A549 (cell line): ENCODE measurements around the gene ABHD17A. TPM values are rescaled to one million over a fixed set of nuclear protein-coding genes. Genes with fewer than 3 reads are reported as not detected.
A peak's percentile ranks its signal among the peaks of the same experiment; 100 is the strongest.

Experiments used
- ATAC-seq, 2 experiments: fragments of 200-7000 bp in 1 of 2; fragments of >200 bp in 1 of 2; cut with Nextera tagmentation in 1 of 2; cut with Tn5 transposase in 1 of 2; 3 replicates each; pipeline versions ENCODE4 v1.8.0 to v1.9.1; 2018 to 2020; ENCODE audit warnings: mild to moderate bottlenecking in 1 of 2, moderate library complexity in 1 of 2
- CTCF ChIA-PET: fragments of 300-600 bp; sonication (Branson Sonifier 250); formaldehyde crosslinking; extraction: SDS; loops from one replicate; lab custom pipeline; 2021; ENCODE audit warnings: antibody characterized with exemption, inconsistent platforms; lab: Yijun Ruan, JAX
- POLR2A ChIA-PET: fragments of 350-600 bp; formaldehyde crosslinking; extraction: SDS; loops from one replicate; lab custom pipeline; 2021; ENCODE audit warnings: antibody characterized with exemption, inconsistent platforms; lab: Yijun Ruan, JAX
- DNase-seq, 2 experiments: peaks; one replicate each; pipeline versions ENCODE4 v3.0.0 to v3.0.0-alpha.2; 2011 to 2016; ENCODE audit warnings: low read depth in 1 of 2, low spot score in 1 of 2
- FAIRE-seq: peaks from 2 replicates; lab custom pipeline; 2011; peaks lifted over from hg19 to GRCh38; lab: Jason Lieb, UNC
- H3K27ac ChIP-seq, 2 experiments: fragments of >200 bp; sonication (Bioruptor Twin); formaldehyde crosslinking; 3 replicates each; pipeline ENCODE4 v1.5.1; 2016 to 2017
- H3K4me1 ChIP-seq: fragments of >200 bp; sonication (Bioruptor Twin); formaldehyde crosslinking; 3 replicates; pipeline ENCODE4 v1.6.1; 2016
- H3K4me2 ChIP-seq: fragments of >200 bp; sonication (Bioruptor Twin); formaldehyde crosslinking; 3 replicates; pipeline ENCODE4 v1.6.1; 2016
- H3K4me3 ChIP-seq: fragments of >200 bp; sonication (Bioruptor Twin); formaldehyde crosslinking; 3 replicates; pipeline ENCODE4 v1.5.1; 2016
- H3K9me3 ChIP-seq: fragments of >200 bp; sonication (Bioruptor Twin); formaldehyde crosslinking; 3 replicates; pipeline ENCODE4 v1.6.1; 2016
- CBX8 ChIP-seq: fragments of 200-600 bp; sonication (generic); IDR thresholded peaks from 2 replicates; pipeline ENCODE4 v1.6.1; 2016
- CTCF ChIP-seq: fragments of >200 bp; sonication (Bioruptor Twin); formaldehyde crosslinking; IDR thresholded peaks from 3 replicates; pipeline ENCODE4 v1.5.1; 2016
- EHMT2 ChIP-seq: fragments of 200-600 bp; sonication (generic); IDR thresholded peaks from 2 replicates; pipeline ENCODE4 v1.6.1; 2016; ENCODE audit warnings: antibody characterized with exemption, low read depth, mild to moderate bottlenecking, moderate library complexity
- ESRRA ChIP-seq: fragments of 150-350 bp; IDR thresholded peaks from 2 replicates; pipeline ENCODE4 v1.6.1; 2014; ENCODE audit warnings: mild to moderate bottlenecking, low read length, borderline replicate concordance
- FOSL2 ChIP-seq, 2 experiments: fragments of 450-650 bp in 1 of 2; fragments of >200 bp in 1 of 2; sonication (Bioruptor Twin) in 1 of 2; formaldehyde crosslinking; IDR thresholded peaks; 2 replicates each; pipeline versions ENCODE4 v1.5.0 to v1.6.1; 2016 to 2020; ENCODE audit warnings: mild to moderate bottlenecking in 1 of 2, moderate library complexity in 1 of 2
- FOXS1 ChIP-seq: fragments of 250-450 bp; sonication (Bioruptor Pico); IDR thresholded peaks from 2 replicates; pipeline ENCODE4 v1.5.0; 2020; ENCODE audit warnings: mild to moderate bottlenecking, moderate library complexity
- HOXB13 ChIP-seq: fragments of 250-450 bp; sonication (Bioruptor Pico); IDR thresholded peaks from 2 replicates; pipeline ENCODE4 v1.5.0; 2020; ENCODE audit warnings: low read depth, mild to moderate bottlenecking, moderate library complexity
- JUN ChIP-seq, 2 experiments: fragments of >200 bp; sonication (Bioruptor Twin); formaldehyde crosslinking; IDR thresholded peaks; 2 replicates in 1 of 2; 3 replicates in 1 of 2; pipeline ENCODE4 v1.6.1; 2016 to 2017
- JUNB ChIP-seq: fragments of >200 bp; sonication (Bioruptor Twin); formaldehyde crosslinking; IDR thresholded peaks from 2 replicates; pipeline ENCODE4 v1.6.1; 2016
- MYC ChIP-seq: IDR thresholded peaks from 2 replicates; pipeline ENCODE4 v1.6.1; 2012; ENCODE audit warnings: mild to moderate bottlenecking, inconsistent platforms, low read length, improper control_type of control experiment, borderline replicate concordance
- NPAS2 ChIP-seq: fragments of 250-450 bp; sonication (Bioruptor Pico); IDR thresholded peaks from 2 replicates; pipeline ENCODE4 v1.8.0; 2022; ENCODE audit warnings: mild to moderate bottlenecking, moderate library complexity, borderline replicate concordance
- PHF8 ChIP-seq: fragments of 200-600 bp; sonication (generic); IDR thresholded peaks from 2 replicates; pipeline ENCODE4 v1.6.1; 2016; ENCODE audit warnings: low read depth, mild to moderate bottlenecking, antibody characterized with exemption, moderate library complexity, borderline replicate concordance
- POLR2A ChIP-seq: IDR thresholded peaks from 2 replicates; pipeline ENCODE4 v1.6.1; 2012; ENCODE audit warnings: mild to moderate bottlenecking, low read length
- RAD21 ChIP-seq, 2 experiments: fragments of >200 bp in 1 of 2; sonication (Bioruptor Twin) in 1 of 2; formaldehyde crosslinking in 1 of 2; IDR thresholded peaks in 1 of 2; conservative IDR thresholded peaks in 1 of 2; 2 replicates in 1 of 2; 3 replicates in 1 of 2; pipeline ENCODE4 v1.6.1; 2012 to 2018; ENCODE audit warnings: inconsistent platforms in 1 of 2
- RCOR1 ChIP-seq: fragments of 150-350 bp; IDR thresholded peaks from 2 replicates; pipeline ENCODE4 v1.6.1; 2014; ENCODE audit warnings: antibody characterized with exemption, low read length, low read depth
- TP53 ChIP-seq: fragments of 250-450 bp; sonication (Bioruptor Pico); IDR thresholded peaks from 2 replicates; pipeline ENCODE4 v1.5.0; 2021; ENCODE audit warnings: mild to moderate bottlenecking, moderate library complexity
- ZC3H11A ChIP-seq: fragments of 450-650 bp; IDR thresholded peaks from 2 replicates; pipeline ENCODE4 v1.6.1; 2014; ENCODE audit warnings: antibody characterized with exemption, mild to moderate bottlenecking
- ZNF302 ChIP-seq: fragments of 250-450 bp; sonication (Bioruptor Pico); IDR thresholded peaks from 2 replicates; pipeline ENCODE4 v1.9.0; 2021; ENCODE audit warnings: inconsistent platforms, mild to moderate bottlenecking, moderate library complexity
- WGBS: methylation state at CpG from one replicate; pipeline ENCODE4 v1.1.6; 2017; ENCODE audit errors: missing lambda C conversion rate; 5-methylcytosine and 5-hydroxymethylcytosine counted together
- polyA plus RNA-seq, 4 experiments: library from polyadenylated mRNA; depleted of rRNA in 3 of 4; stranded (reverse); fragments of >200 nt; fragmentation: RNase III in 1 of 4; extraction: RNeasy Plus Mini Kit Qiagen cat#74134 plus additional on column Dnase treatment in 1 of 4; gene quantifications; 2 replicates in 3 of 4; 3 replicates in 1 of 4; pipeline ENCODE4 v1.2.3, GENCODE V29; 2011 to 2017
- TF ChIP-seq, protein P1 (sequence below): IDR thresholded peaks from 2 replicates; pipeline ENCODE4 v1.6.1; 2012
- TF ChIP-seq, protein P2 (sequence below): IDR thresholded peaks from 2 replicates; pipeline ENCODE4 v1.6.1; 2012
- TF ChIP-seq, protein P3 (sequence below): fragments of >200 bp; sonication (Bioruptor Twin); formaldehyde crosslinking; IDR thresholded peaks from 2 replicates; pipeline ENCODE4 v1.6.1; 2016
- TF ChIP-seq, protein P4 (sequence below): IDR thresholded peaks from 2 replicates; pipeline ENCODE4 v1.6.1; 2012; ENCODE audit warnings: low read depth, borderline replicate concordance

Gene ABHD17A
- polyA plus RNA-seq, 2 of the 4 experiments (the other 2 are of a cell fraction): 12.8 to 23.1 TPM

GRCh38 chr19:1856345-1856697 lies 29.0 kb downstream of the ABHD17A start:
- 86% methylated on average over 1 of the region's 6 CpGs for WGBS
- ChIA-PET POLR2A (no interaction called here), CTCF (interaction anchor here (1.4 to 2.9 kb wide), 4 partner anchors 7 to 19 kb away, joined by 4 to 12 read pairs (median 8); no protein-coding TSS in a partner anchor)
- FAIRE-seq: no peak
- DNase-seq: no peak
- H3K27ac ChIP-seq: peak overlapping the region; percentile 75 to 100
- TF ChIP-seq, protein P1, sequence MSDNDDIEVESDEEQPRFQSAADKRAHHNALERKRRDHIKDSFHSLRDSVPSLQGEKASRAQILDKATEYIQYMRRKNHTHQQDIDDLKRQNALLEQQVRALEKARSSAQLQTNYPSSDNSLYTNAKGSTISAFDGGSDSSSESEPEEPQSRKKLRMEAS: no peak
- TF ChIP-seq ZNF302 (CRISPR knock-in tag) (no peak), JUN (IDR thresholded peaks at IDR 0.05) (no peak), FOXS1 (CRISPR knock-in tag) (no peak), JUNB (no peak), EHMT2 (no peak), FOSL2 (IDR thresholded peaks at IDR 0.05) (no peak), FOSL2 (CRISPR knock-in tag; IDR thresholded peaks at IDR 0.05) (no peak), ESRRA (no peak), RCOR1 (no peak), POLR2A (no peak), HOXB13 (CRISPR knock-in tag) (no peak), NPAS2 (no peak), ZC3H11A (no peak), CBX8 (no peak), RAD21 (conservative IDR thresholded peaks at IDR 0.05 in 1 of 2, IDR thresholded peaks at IDR 0.05 in 1 of 2) (no peak)
- TF ChIP-seq, protein P2, sequence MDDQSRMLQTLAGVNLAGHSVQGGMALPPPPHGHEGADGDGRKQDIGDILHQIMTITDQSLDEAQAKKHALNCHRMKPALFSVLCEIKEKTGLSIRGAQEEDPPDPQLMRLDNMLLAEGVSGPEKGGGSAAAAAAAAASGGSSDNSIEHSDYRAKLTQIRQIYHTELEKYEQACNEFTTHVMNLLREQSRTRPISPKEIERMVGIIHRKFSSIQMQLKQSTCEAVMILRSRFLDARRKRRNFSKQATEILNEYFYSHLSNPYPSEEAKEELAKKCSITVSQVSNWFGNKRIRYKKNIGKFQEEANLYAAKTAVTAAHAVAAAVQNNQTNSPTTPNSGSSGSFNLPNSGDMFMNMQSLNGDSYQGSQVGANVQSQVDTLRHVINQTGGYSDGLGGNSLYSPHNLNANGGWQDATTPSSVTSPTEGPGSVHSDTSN: no peak
- TF ChIP-seq, protein P3, sequence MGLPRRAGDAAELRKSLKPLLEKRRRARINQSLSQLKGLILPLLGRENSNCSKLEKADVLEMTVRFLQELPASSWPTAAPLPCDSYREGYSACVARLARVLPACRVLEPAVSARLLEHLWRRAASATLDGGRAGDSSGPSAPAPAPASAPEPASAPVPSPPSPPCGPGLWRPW: no peak
- TF ChIP-seq, protein P4, sequence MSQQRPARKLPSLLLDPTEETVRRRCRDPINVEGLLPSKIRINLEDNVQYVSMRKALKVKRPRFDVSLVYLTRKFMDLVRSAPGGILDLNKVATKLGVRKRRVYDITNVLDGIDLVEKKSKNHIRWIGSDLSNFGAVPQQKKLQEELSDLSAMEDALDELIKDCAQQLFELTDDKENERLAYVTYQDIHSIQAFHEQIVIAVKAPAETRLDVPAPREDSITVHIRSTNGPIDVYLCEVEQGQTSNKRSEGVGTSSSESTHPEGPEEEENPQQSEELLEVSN: no peak
- H3K9me3 ChIP-seq: no peaks in the 10 kb centered on the region
- no peak overlapping the region for H3K4me3 ChIP-seq
- ATAC-seq: no peak
- peaks cover 87% of the 10 kb centered on the region for H3K4me1 ChIP-seq
- H3K4me2 ChIP-seq: peak overlapping the region; percentile 99

GRCh38 chr19:1855828-1856255 lies 29.5 kb downstream of the ABHD17A start:
- Histone ChIP-seq H3K9me3 (no peaks in the 10 kb centered on the region), H3K4me2 (peak overlapping the region; percentile 99), H3K27ac (peak overlapping the region; percentile 75 to 100), H3K4me3 (0 out of 3 replicates have a peak overlapping the region, but pooled peaks have one; percentile 31), H3K4me1 (peaks cover 84% of the 10 kb centered on the region)
- peak in 1 of 2 experiments; percentile 1; a peak in 2 of 6 replicates for ATAC-seq
- POLR2A ChIA-PET: interaction anchor here (0.6 to 1.0 kb wide), 2 partner anchors 9 to 10 kb away, joined by 3 read pairs; no protein-coding TSS in a partner anchor
- DNase-seq: no peak
- 0% methylated on average over 1 of the region's 13 CpGs for WGBS
- TF ChIP-seq RAD21 (conservative IDR thresholded peaks at IDR 0.05 in 1 of 2, IDR thresholded peaks at IDR 0.05 in 1 of 2): no peak
- TF ChIP-seq POLR2A: no peak
- no peak for TF ChIP-seq MYC
- TF ChIP-seq CTCF: no peak
- TF ChIP-seq TP53: no peak
- no peak for TF ChIP-seq PHF8
- FAIRE-seq: no peak
- CTCF ChIA-PET: interaction anchor here (1.4 to 7.4 kb wide), 3 partner anchors 9 to 17 kb away, joined by 4 to 60 read pairs (median 5); no protein-coding TSS in a partner anchor
